HepG2 (cell line): ENCODE data around the gene RIMBP3C. TPM values are rescaled to one million over a fixed set of nuclear protein-coding genes. Genes with fewer than 3 reads are reported as not detected.
"Not testable (repeated sequence)": the region's sequence is repeated elsewhere in the genome, so short reads cannot be mapped to it uniquely, and the experiment has no call there.

Source experiments
- ATAC-seq: fragments of 200-7000 bp; cut with Tn5 transposase; 3 replicates; pipeline ENCODE4 v1.9.1; 2020; ENCODE audit warnings: mild to moderate bottlenecking, moderate library complexity
- BruUV-seq: library from RNA; stranded (reverse); fragments of 400-500 nt; replicated peaks from 2 replicates; lab custom pipeline; 2021; lab: Mats Ljungman, UMichigan
- CTCF ChIA-PET: fragments of 300-600 bp; formaldehyde crosslinking; extraction: SDS; loops from one replicate; lab custom pipeline; 2021; ENCODE audit warnings: low total read pairs, inconsistent platforms, low intra/inter-chr PET ratio; lab: Yijun Ruan, JAX
- POLR2A ChIA-PET: fragments of 350-600 bp; sonication (Branson Sonifier 250); formaldehyde crosslinking; loops from one replicate; lab custom pipeline; 2020; ENCODE audit warnings: antibody characterized with exemption, inconsistent platforms; lab: Yijun Ruan, JAX
- DNase-seq: peaks from one replicate; pipeline ENCODE4 v3.0.0-alpha.2; 2015; ENCODE audit warnings: low spot score
- FAIRE-seq: peaks from 3 replicates; lab custom pipeline; 2011; peaks lifted over from hg19 to GRCh38; lab: Jason Lieb, UNC
- H2AFZ ChIP-seq: one replicate; pipeline ENCODE4 v1.6.1; 2011; ENCODE audit warnings: low read length, inconsistent platforms
- H3K27ac ChIP-seq: fragments of 300-600 bp; 3 replicates; pipeline ENCODE4 v1.8.0; 2011; ENCODE audit warnings: mixed run types, mild to moderate bottlenecking, mixed read lengths, low read length, inconsistent platforms; ENCODE audit not compliant: insufficient read depth; ENCODE audit errors: extremely low read length
- H3K27me3 ChIP-seq, 2 experiments: fragments of 200-600 bp in 1 of 2; 2 replicates in 1 of 2; 3 replicates in 1 of 2; pipeline versions ENCODE4 v1.6.0 to v1.8.0; 2011; ENCODE audit warnings: low read length in 2 of 2, mild to moderate bottlenecking in 2 of 2, moderate library complexity in 2 of 2, inconsistent platforms in 1 of 2; ENCODE audit not compliant: insufficient read depth in 2 of 2, control insufficient read depth in 1 of 2
- H3K36me3 ChIP-seq, 2 experiments: fragments of 200-600 bp in 1 of 2; replicated peaks in 1 of 2; 2 replicates in 1 of 2; 3 replicates in 1 of 2; pipeline versions ENCODE4 v1.5.1 to v1.8.0; 2011; ENCODE audit warnings: low read length in 2 of 2, inconsistent platforms in 1 of 2; ENCODE audit not compliant: insufficient read depth in 2 of 2, control insufficient read depth in 1 of 2
- H3K4me1 ChIP-seq: 2 replicates; pipeline ENCODE4 v1.5.1; 2012; ENCODE audit warnings: low read length, inconsistent platforms; ENCODE audit not compliant: insufficient read depth
- H3K4me2 ChIP-seq: 2 replicates; pipeline ENCODE4 v1.6.0; 2011; ENCODE audit warnings: low read depth, low read length, inconsistent platforms
- H3K4me3 ChIP-seq, 3 experiments: fragments of 200-600 bp in 1 of 3; sonication (generic), shearing (Covaris generic) in 1 of 3; replicated peaks in 1 of 3; 2 replicates each; pipeline ENCODE4 v1.5.1; 2011 to 2016; ENCODE audit warnings: low read length in 3 of 3, inconsistent platforms in 2 of 3, low read depth in 2 of 3, mild to moderate bottlenecking in 2 of 3, control low read depth in 1 of 3, mixed read lengths in 1 of 3; ENCODE audit not compliant: insufficient read depth in 1 of 3
- H3K79me2 ChIP-seq: one replicate; pipeline ENCODE4 v1.6.1; 2011; ENCODE audit warnings: low read length, inconsistent platforms; ENCODE audit not compliant: insufficient read depth
- H3K9ac ChIP-seq: 2 replicates; pipeline ENCODE4 v1.6.0; 2011; ENCODE audit warnings: mild to moderate bottlenecking, low read depth, low read length, inconsistent platforms; ENCODE audit not compliant: insufficient read depth
- H3K9me3 ChIP-seq: 2 replicates; pipeline ENCODE4 v1.5.1; 2012; ENCODE audit warnings: mild to moderate bottlenecking, low read length
- H4K20me1 ChIP-seq: 2 replicates; pipeline ENCODE4 v1.6.0; 2011; ENCODE audit warnings: inconsistent platforms, mild to moderate bottlenecking, low read length, moderate library complexity; ENCODE audit not compliant: insufficient read depth
- WGBS: methylation state at CpG from one replicate; pipeline ENCODE4 v1.1.6; 2017; ENCODE audit warnings: low lambda C conversion rate; 5-methylcytosine and 5-hydroxymethylcytosine counted together
- in situ Hi-C: cut with HindIII; loops from 2 replicates; pipeline ENCODE4 v1.10.0; 2017; ENCODE audit warnings: low pct_unique_long_range_greater_than_20kb; ENCODE audit not compliant: extremely low pct_ligation_motif_present
- intact Hi-C: fragments of 100-400 bp; cut with micrococcal nuclease; formaldehyde crosslinking; loops from one replicate; pipeline ENCODE4 v1.10.0; 2022; ENCODE audit not compliant: unreplicated experiment
- polyA plus RNA-seq, 8 experiments: library from polyadenylated mRNA; depleted of rRNA in 3 of 8; stranded (reverse) in 7 of 8; unstranded in 1 of 8; fragments of >200 nt; fragmentation: Illumina TruSeq in 4 of 8; extraction: Trizol in 4 of 8; gene quantifications; 2 replicates each; pipeline versions ENCODE4 v1.2.1 to v1.2.3, GENCODE V29; 2011 to 2016; ENCODE audit warnings: low read depth in 4 of 8, missing spikeins in 1 of 8, mixed read lengths in 1 of 8; ENCODE audit not compliant: insufficient read depth in 1 of 8
- total RNA-seq, 5 experiments: library from RNA; depleted of rRNA; stranded (reverse); fragments of >200 nt; fragmentation: Illumina TruSeq; extraction: Trizol; gene quantifications; 2 replicates each; pipeline ENCODE4 v1.2.3, GENCODE V29; 2016; ENCODE audit warnings: low read depth in 1 of 5

The RIMBP3C gene
- total and polyA plus RNA-seq, 2 of the 13 experiments (the other 11 are each of a cell fraction or from before 2014, with no cell fraction given) = 0.15 TPM; not detected in 1

GRCh38 chr22:21581009-21581713, 29.9 kb upstream of the RIMBP3C start:
- H3K9me3 ChIP-seq, BruUV-seq, H3K27me3 ChIP-seq, H2AFZ ChIP-seq, CTCF ChIA-PET, in situ Hi-C loops, FAIRE-seq, H3K27ac ChIP-seq, H3K4me3 ChIP-seq, DNase-seq, H3K4me2 ChIP-seq, intact Hi-C loops, H3K9ac ChIP-seq, ATAC-seq, POLR2A ChIA-PET: not testable (repeated sequence)
- H3K4me1 ChIP-seq = peaks cover 45% of the 10 kb centered on the region
- H3K79me2 ChIP-seq = peaks cover 87% of the 10 kb centered on the region
- H3K36me3 ChIP-seq = peaks cover 5 to 14% of the 10 kb centered on the region in 2 experiments
- 92% methylated on average over 10 of the region's 10 CpGs for WGBS
- peaks cover 82% of the 10 kb centered on the region for H4K20me1 ChIP-seq

GRCh38 chr22:21580623-21581007, 29.4 kb upstream of the RIMBP3C start:
- intact Hi-C loops, BruUV-seq, H3K9ac ChIP-seq, POLR2A ChIA-PET, CTCF ChIA-PET, DNase-seq, FAIRE-seq, H3K4me3 ChIP-seq, H3K4me2 ChIP-seq, ATAC-seq, H3K27me3 ChIP-seq, in situ Hi-C loops, H3K27ac ChIP-seq, H3K9me3 ChIP-seq, H2AFZ ChIP-seq: not testable (repeated sequence)
- Histone ChIP-seq H3K36me3 (peaks cover 3 to 14% of the 10 kb centered on the region in 2 experiments), H3K79me2 (peaks cover 87% of the 10 kb centered on the region), H4K20me1 (peaks cover 82% of the 10 kb centered on the region), H3K4me1 (peaks cover 49% of the 10 kb centered on the region)
- WGBS = 92% methylated on average over 9 of the region's 9 CpGs
